Measurements from ENCODE around the gene ZNF658.
"Not testable (repeated sequence)": the region's sequence is repeated elsewhere in the genome, so short reads cannot be mapped to it uniquely, and the experiment has no call there.

ZNF658 gene

DNA sequence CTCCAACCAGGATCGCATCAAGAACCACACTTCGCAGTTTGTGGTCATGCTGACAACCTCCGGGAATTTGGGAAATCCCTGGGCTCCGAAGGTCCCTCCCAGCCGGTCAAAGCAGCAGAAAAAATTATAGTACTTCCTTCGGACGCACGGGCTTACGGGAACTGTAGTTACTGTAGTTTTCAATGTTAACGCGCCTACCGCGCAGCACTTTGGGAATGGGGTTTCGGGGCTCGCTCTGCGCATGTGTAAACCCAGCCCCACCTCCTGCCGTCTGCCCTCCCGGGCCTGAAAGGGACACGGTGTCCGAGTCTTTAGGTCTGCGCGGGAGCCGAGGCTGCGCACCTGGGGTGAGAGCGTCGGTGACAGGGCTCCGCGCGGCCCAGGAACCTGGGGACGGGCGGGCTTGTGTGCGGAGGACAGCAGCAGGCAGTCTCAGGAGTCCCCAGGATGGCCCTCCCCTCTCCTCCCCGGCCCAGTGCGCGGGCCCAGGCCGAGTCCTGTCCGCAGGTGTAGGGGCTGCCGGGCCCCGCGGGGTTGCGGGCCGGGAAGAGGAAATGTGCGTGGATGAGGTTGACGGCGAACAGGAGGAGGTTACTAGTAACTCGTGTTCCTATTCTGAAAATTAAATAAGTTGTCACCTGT, at the start of gene ZNF658:
Gene ZNF658 (plus strand): TSS at position 236 of the 642 bp plus-strand sequence. CDS start 2,837 bp downstream, outside the sequence.
- not testable (repeated sequence) for DNase-seq

GRCh38 chr9:66861732-66862131, 38.8 kb upstream of the ZNF658 start:
- DNase-seq = not testable (repeated sequence)

DNA sequence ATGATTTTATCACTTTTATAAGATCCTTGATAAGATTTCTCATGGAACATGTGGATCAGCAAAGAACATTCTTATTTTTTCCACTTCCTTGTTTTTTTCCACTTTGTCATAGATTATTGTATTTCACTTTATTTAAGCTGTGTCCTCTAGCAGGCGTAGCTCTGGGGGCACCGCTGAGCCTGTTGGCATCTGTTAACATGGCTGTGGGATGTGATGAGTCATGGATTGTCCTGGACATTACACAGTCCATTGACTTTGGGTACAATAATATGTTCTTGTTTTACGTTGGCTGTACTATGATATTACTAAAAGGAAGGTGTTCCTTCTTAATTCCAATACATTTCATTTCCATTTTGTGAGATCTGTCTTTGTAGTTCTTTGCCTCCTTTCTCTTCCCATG, 31.9 kb upstream of the ZNF658 start:
- DNase-seq = not testable (repeated sequence)

- not testable (repeated sequence) for DNase-seq
Observed at GRCh38 chr9:66880605-66881004, 19.9 kb upstream of the ZNF658 start.

DNA sequence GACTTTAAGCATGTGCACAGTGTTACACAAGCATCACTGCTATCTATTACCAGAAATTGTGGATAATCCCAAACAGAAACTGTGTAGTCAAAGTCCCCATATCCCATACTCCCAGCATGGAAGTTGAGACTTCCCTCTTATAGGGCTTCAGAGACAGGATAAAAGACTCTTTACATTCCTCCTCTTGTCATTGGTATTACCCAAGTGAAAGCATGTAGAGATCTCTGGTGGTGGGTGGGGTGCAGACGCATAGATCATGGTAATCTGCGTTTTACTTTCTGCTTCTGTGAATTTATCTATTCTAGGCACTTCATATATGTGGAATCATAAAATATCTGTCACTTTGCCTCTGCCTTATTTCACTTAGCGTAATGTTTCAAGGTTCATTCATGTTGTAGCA, 18.7 kb upstream of the ZNF658 start:
- DNase-seq = not testable (repeated sequence)

DNA sequence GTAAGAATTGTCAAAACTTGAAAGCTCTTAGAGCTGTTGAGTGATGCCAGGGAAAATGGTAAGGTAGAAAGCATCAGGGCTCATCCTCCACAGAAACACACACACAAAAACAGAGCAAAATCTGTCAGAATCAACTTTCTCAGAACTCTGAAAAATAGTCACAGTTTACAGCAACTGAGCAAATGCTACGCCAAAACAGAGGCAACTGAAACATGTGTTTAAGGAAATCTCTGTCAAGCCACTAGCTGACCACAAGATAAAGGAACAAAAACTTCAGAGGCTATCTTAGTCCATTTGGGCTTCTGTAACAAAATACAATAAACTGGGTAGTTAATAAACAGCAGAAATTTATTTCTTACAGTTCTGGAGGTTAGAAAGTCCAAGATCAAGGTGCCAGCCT, 10.2 kb upstream of the ZNF658 start:
- not testable (repeated sequence) for DNase-seq

- not testable (repeated sequence) for DNase-seq
Observed at GRCh38 chr9:66901141-66901540, 616 bp downstream of the ZNF658 start.

DNA sequence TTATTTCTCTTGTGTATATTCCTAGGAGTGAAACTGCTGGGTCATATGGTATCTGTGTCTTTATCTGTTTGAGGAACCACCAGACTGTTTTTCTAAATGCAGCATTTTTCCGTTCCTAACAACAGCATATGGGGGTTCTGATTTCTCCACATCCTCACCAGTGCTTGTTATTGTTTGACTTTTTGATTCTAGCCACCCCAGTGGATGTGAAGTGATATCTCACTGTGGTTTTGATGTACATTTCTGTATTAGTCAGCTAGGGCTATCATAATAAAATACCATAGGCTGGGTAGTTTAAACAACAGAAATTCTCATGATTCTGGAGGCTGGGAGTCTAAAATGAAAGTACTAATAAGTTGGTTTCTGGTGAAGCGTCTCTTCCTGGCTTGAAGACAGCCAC, 9.0 kb downstream of the ZNF658 start:
- DNase-seq = not testable (repeated sequence)

DNA sequence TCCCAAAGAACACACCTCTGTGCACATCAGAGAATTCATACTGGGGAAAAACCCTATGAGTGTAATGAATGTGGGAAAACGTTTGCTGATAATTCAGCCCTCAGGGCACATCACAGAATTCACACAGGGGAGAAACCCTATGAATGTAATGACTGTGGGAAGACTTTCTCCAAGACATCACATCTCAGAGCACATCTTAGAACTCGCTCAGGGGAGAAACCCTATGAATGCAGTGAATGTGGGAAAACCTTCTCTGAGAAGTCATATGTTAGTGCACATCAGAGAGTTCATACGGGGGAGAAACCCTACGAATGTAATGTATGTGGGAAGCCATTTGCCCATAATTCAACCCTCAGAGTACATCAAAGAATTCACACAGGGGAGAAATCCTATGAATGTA, 19.5 kb downstream of the ZNF658 start:
- DNase-seq = not testable (repeated sequence)

GRCh38 chr9:66936194-66936870, 35.8 kb downstream of the ZNF658 start:
- DNase-seq = not testable (repeated sequence)

GRCh38 chr9:66937662-66938061, 37.1 kb downstream of the ZNF658 start:
- DNase-seq = not testable (repeated sequence)

- not testable (repeated sequence) for DNase-seq
Observed at GRCh38 chr9:66938322-66938721, 37.8 kb downstream of the ZNF658 start.

DNA sequence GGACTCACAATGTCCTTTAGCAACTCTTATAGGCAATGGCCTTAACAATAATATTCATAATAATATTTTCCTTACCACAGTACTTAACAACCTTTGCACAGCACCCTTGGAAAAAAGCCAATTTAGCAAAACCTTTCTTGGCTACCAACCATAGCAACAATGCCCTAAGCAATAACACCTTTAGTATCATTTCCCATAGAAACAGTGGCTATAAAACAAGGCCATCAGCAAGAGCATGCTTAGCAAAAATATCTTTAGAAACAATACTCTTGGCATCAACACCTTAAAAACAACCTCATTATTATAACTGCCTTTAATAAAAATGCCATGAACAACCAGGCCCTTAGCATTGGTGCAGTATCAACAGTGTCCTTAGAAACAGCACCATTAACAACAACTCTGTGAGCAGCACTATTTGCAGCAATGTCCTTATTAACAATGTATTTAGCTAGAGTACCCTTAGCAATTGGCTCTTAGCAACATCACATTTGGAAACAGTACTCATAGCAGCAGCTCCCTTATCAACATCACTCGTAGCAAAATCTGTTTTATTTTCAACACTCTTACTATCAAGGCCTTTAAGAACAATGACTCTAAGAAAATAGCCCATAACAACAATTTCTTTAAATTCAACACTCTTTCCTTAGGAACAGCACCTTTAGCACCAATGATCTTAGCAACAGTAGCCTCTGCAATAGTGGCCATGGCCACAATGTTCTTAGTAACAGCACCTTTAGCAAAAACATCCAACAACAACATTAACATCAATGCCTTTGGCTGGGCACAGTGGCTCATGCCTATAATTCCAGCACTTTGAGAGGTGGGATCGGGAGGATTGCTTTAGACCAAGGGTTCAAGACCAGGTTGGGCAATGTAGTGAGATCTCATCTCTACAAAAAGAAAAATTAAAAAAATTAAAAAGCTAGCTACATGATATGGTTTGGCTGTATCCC, 39.6 kb downstream of the ZNF658 start:
- not testable (repeated sequence) for DNase-seq

DNA sequence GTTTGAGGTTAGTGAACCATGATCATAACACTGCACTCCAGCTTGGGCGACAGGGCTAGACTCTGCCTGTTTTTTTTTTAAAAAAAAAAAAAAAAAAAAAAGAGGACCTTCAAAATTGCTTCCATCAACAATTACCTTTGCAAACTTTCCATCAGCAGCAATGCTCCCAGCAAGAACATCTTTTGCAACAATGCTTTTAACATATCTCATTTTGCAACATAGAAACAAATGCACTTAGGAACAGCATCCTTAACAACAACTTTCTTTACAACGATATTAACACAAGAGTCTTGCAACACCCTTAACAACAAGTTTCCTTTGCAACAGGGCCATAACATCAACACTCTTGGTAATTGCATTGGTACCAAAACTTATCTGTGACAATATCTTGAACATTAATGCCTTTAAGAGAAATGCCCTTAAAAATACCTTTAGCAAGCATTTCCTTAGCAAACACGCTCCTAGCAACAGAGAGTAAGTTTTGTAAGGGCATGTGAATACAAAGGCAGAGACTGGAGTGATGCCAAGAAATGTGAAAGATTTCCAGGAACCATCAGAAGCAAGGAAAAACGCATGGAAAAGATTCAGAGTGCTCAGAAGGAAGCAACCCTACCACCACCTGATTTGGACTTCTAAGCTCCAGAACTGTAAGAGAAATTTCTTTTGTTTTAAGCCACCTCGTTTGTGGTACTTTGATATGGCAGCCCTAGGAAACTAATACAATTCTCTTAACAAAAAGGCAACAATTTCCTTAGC, 42.1 kb downstream of the ZNF658 start:
- not testable (repeated sequence) for DNase-seq

GRCh38 chr9:66952576-66952975, 52.1 kb downstream of the ZNF658 start:
- DNase-seq = not testable (repeated sequence)
